Neural cell (in vitro differentiated cells): ENCODE measurements around the gene TMEM30A.

Experiments used
- CTCF ChIP-seq: fragments of 450-650 bp; IDR thresholded peaks from 2 replicates; pipeline ENCODE4 v1.5.1; 2014; ENCODE audit warnings: antibody characterized with exemption, mild to moderate bottlenecking, moderate library complexity; ENCODE audit not compliant: poor library complexity, severe bottlenecking
- EP300 ChIP-seq: fragments of 450-650 bp; conservative IDR thresholded peaks from 2 replicates; pipeline ENCODE4 v1.6.1; 2014; ENCODE audit warnings: antibody characterized with exemption, mild to moderate bottlenecking, moderate library complexity; ENCODE audit not compliant: poor library complexity, severe bottlenecking
- EZH2 ChIP-seq: fragments of 200-600, 300-800 bp; shearing (Covaris generic), sonication (generic); IDR thresholded peaks from 2 replicates; pipeline ENCODE4 v1.6.1; 2014; ENCODE audit warnings: antibody characterized with exemption, low read length, borderline replicate concordance, mild to moderate bottlenecking; ENCODE audit not compliant: insufficient read depth, poor library complexity, severe bottlenecking
- REST ChIP-seq: IDR thresholded peaks from 2 replicates; pipeline ENCODE4 v1.6.1; 2012; ENCODE audit warnings: borderline replicate concordance
- SMC3 ChIP-seq: fragments of 450-650 bp; conservative IDR thresholded peaks from 2 replicates; pipeline ENCODE4 v1.6.1; 2014; ENCODE audit warnings: antibody characterized with exemption, mild to moderate bottlenecking, moderate library complexity; ENCODE audit not compliant: poor library complexity
- TAF1 ChIP-seq: IDR thresholded peaks from 2 replicates; pipeline ENCODE4 v1.6.1; 2012; ENCODE audit warnings: low read depth

- no peak for TF ChIP-seq EZH2
- TF ChIP-seq CTCF: no peak
- TF ChIP-seq SMC3: no peak
- TF ChIP-seq TAF1: no peak
- no peak for TF ChIP-seq REST
- no peak for TF ChIP-seq EP300
Observed at GRCh38 chr6:75315978-75316377, 31.4 kb upstream of the TMEM30A start.
